ENCODE measurements around the gene ADGRV1.

DNA sequence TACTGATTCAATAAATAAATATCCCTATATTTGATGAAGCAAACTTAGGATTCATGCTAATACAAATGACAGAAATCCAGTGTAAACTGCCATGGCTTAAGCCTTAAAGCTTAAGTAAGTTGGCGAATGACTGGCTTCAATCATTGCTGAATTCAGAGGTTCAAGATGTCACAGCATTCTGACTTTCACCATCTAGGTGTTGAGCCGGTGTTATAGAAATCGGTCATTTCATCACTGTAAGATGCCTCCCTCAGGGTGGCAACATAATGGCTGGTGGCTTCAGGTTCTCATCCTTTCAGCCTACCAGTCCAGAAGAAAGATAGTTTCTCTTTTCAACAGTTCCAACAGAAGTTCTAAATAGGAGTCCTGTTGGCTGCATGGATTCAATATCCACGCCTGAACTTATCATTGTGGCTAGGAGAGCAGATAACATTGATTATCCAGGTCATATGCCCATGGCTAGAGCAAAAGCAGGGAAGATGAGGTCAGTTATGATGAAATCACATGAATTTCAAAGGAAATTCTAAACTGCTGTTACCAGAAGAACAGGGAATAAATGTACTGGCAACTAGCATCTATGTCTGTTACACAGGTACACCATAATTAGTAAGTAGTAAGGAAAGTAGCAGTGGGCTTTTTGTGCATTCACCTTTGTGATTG, 460.2 kb downstream of the ADGRV1 start:
- TF ChIP-seq FOXK2 (IDR thresholded peaks at IDR 0.05): no peak
- no peak for TF ChIP-seq ELF4 (IDR thresholded peaks at IDR 0.05)
- TF ChIP-seq TARDBP (IDR thresholded peaks at IDR 0.05): no peak
- no peak for TF ChIP-seq SUZ12 (IDR thresholded peaks at IDR 0.05)
- no peak for TF ChIP-seq FOXM1 (IDR thresholded peaks at IDR 0.05; ENCODE audit: borderline replicate concordance)
- TF ChIP-seq, protein P1, sequence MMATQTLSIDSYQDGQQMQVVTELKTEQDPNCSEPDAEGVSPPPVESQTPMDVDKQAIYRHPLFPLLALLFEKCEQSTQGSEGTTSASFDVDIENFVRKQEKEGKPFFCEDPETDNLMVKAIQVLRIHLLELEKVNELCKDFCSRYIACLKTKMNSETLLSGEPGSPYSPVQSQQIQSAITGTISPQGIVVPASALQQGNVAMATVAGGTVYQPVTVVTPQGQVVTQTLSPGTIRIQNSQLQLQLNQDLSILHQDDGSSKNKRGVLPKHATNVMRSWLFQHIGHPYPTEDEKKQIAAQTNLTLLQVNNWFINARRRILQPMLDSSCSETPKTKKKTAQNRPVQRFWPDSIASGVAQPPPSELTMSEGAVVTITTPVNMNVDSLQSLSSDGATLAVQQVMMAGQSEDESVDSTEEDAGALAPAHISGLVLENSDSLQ (IDR thresholded peaks at IDR 0.05): no peak
- TF ChIP-seq SP1 (IDR thresholded peaks at IDR 0.05): no peak
- no peak for TF ChIP-seq L3MBTL2 (conservative IDR thresholded peaks at IDR 0.05)
- TF ChIP-seq BHLHE40 (IDR thresholded peaks at IDR 0.05; ENCODE audit: borderline replicate concordance): no peak
